HUES64 (cell line): Measurements from ENCODE around the gene PLA2G6.
A peak's percentile ranks its signal among the peaks of the same experiment; 100 is the strongest.
"Not testable (repeated sequence)": the region's sequence is repeated elsewhere in the genome, so short reads cannot be mapped to it uniquely, and the experiment has no call there.

Experiments used
- H3K27ac ChIP-seq: 2 replicates; pipeline ENCODE4 v1.7.0; 2013; ENCODE audit warnings: low read depth, low read length, inconsistent platforms
- H3K27me3 ChIP-seq: 2 replicates; pipeline ENCODE4 v1.6.1; 2013; ENCODE audit warnings: mild to moderate bottlenecking, low read length; ENCODE audit not compliant: insufficient read depth
- H3K36me3 ChIP-seq: 2 replicates; pipeline ENCODE4 v1.6.1; 2013; ENCODE audit warnings: mild to moderate bottlenecking, low read length; ENCODE audit not compliant: insufficient read depth
- H3K4me1 ChIP-seq: 2 replicates; pipeline ENCODE4 v1.6.1; 2013; ENCODE audit warnings: mild to moderate bottlenecking, low read length, moderate library complexity; ENCODE audit not compliant: insufficient read depth
- H3K4me3 ChIP-seq: 2 replicates; pipeline ENCODE4 v1.5.1; 2013; ENCODE audit warnings: mild to moderate bottlenecking, low read length, moderate library complexity
- H3K9ac ChIP-seq: 2 replicates; pipeline ENCODE4 v1.6.1; 2013; ENCODE audit warnings: mild to moderate bottlenecking, low read depth, low read length
- H3K9me3 ChIP-seq: 2 replicates; pipeline ENCODE4 v1.6.1; 2013; ENCODE audit warnings: low read depth, low read length; ENCODE audit not compliant: insufficient read depth
- WGBS: fragments of 150-250, 120-280 bp; methylation state at CpG from one replicate; pipeline ENCODE4 v1.1.7; 2013; ENCODE audit warnings: missing lambda C conversion rate; 5-methylcytosine and 5-hydroxymethylcytosine counted together

The PLA2G6 gene

DNA sequence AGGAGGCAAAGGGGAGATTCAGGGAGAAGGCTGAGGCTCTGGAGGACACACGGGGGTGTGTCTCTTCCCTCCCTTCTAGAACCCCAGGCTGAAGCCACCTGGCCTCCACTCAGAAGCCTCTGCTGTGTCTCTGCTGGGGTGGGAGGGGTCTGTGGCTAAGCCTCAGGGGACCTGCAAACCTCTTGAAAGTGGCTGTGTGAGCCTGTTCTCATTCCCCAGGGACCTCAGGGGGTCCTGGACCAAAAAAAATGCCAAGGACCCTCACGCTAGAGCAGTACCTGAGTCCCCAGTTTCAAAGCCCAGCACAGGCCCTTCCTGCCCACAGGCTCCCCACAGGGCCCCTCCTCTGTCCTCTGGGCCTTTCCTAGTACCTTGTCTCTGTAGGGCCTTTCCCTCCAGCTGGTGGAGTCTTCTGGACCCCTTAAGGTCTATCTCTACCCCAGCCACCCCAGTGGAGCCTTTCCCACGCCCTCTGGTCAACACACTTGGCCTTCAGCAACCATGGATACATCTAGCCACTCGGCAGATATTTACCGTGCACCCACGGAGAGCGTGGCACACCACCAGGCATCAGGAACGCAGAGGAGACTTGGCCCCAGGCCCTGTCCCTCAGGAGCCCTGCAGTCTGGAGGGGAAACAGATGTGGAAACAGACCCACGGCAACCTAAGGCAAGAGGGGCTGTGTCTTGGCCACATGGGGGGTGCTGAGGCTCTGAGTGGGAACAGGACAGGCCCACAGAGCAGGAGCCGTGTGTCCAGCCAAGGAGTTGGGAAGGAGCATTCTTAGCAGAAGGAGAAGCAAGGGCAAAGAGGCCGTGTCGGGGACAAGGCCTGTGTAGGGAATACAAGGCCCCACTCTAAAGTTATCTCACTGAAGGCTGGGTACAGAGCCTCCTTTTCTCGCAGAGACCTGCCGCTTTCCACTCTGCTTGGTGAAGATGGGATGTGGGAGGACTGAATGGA lies 18.5 kb downstream of the PLA2G6 start:
- Histone ChIP-seq H3K4me1 (no peaks in the 10 kb centered on the region), H3K4me3 (no peak overlapping the region), H3K27me3 (no peaks in the 10 kb centered on the region), H3K9me3 (no peaks in the 10 kb centered on the region), H3K36me3 (0 out of 2 replicates have a peak, but pooled peaks cover 3% of the 10 kb centered on the region), H3K27ac (no peak overlapping the region), H3K9ac (no peak overlapping the region)
- 91% methylated on average over 13 of the region's 14 CpGs for WGBS

DNA sequence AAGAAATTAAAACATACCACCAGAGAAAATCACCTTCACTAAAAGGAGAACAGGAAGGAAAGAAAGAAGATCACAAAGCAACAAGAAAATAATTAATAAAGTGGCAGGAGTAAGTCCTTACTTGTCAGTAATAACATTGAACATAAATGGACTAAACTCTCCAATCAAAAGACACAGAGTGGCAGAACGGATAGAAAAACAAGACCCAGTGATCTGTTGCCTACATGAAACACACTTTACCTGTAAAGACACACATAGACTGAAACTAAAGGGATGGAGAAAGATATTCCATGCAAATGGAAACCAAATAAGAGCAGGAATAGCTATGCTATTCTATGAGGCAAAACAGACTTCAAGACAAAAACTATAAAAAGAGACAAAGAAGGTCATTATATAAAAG lies 25.9 kb downstream of the PLA2G6 start:
- 100% methylated on average over 1 of the region's 1 CpG for WGBS
- H3K27ac ChIP-seq: no peak overlapping the region
- no peaks in the 10 kb centered on the region for H3K36me3 ChIP-seq
- no peak overlapping the region for H3K4me3 ChIP-seq
- H3K27me3 ChIP-seq: no peaks in the 10 kb centered on the region
- H3K4me1 ChIP-seq: 0 out of 2 replicates have a peak, but pooled peaks cover 6% of the 10 kb centered on the region
- H3K9me3 ChIP-seq: no peaks in the 10 kb centered on the region
- no peak overlapping the region for H3K9ac ChIP-seq

DNA sequence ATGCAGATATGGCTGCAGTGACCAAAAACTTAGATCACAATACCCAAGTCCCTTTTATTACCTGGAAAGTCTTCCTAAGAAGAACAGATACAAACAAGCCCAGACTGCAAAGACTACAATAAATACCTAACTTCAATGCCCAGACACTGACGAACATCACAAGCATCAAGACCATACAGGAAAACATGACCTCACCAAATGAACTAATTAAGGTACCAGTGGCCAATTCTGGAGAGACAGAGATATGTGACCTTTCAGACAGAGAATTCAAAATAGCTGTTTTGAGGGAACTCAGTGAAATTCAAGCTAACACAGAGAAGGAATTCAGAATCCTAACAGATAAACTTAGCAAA lies 27.1 kb downstream of the PLA2G6 start:
- H3K27ac ChIP-seq, H3K9me3 ChIP-seq, H3K9ac ChIP-seq, H3K36me3 ChIP-seq, H3K4me1 ChIP-seq, H3K27me3 ChIP-seq, H3K4me3 ChIP-seq: not testable (repeated sequence)
- 75% methylated on average over 1 of the region's 1 CpG for WGBS

DNA sequence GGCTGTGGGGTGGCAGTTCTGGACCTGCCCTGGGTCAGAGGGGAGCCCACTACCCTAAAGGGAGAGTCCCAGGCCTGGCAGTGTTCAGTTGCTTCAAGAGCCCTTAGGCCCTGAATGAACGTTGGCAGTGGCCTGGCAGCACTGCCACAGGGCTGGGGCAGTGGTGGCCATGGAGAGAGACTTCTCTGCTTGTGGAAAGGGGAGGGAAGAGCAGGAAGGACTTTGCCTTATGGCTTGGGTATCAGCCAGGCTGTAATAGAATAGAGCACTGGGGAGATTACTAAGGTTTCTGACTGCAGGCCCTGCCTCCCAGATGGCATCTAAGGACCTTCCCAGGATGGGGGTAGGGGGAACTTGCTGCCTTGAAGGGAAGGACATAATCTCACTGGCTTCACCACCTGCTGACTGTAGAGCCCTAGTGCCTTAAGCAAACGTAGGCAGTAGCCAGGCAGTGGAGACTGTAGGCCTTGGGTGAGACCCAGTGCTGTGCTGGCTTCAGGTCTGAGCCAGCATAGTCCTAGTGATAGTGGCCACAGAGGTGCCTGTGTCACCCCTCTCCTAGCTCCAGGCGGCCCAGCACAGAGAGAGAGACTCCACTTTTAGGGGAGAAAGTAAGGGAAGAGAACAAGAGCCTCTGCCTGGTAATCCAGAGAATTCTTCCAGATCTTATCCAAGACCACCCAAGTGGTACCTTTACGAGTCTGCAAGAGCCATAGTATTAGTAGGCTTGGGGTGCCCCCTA lies 27.6 kb downstream of the PLA2G6 start:
- Histone ChIP-seq H3K27ac (no peak overlapping the region), H3K27me3 (no peaks in the 10 kb centered on the region), H3K4me3 (no peak overlapping the region), H3K36me3 (no peaks in the 10 kb centered on the region), H3K9ac (no peak overlapping the region; the same call in 1 of the 2 replicates), H3K4me1 (0 out of 2 replicates have a peak, but pooled peaks cover 6% of the 10 kb centered on the region), H3K9me3 (no peaks in the 10 kb centered on the region)
- WGBS: 64% methylated on average over 4 of the region's 4 CpGs

DNA sequence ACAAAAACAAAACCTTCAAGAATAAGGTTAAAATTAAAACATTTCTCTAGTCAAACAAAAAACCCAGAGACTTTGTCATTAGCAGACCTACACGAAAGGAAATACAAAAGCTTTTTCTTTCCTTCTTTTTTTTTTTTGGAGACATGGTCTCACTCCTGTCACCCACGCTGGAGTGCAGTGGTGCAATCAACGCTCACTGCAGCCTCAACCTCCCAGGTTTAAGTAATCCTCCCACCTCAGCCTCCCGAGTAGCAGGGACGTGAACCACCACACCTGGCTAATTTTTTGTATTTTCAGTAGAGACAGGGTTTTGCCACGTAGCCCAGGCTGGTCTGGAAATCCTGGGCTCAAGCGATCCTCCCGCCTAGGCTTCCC lies 30.5 kb downstream of the PLA2G6 start:
- no peaks in the 10 kb centered on the region for H3K36me3 ChIP-seq
- WGBS: 93% methylated on average over 8 of the region's 8 CpGs
- H3K27me3 ChIP-seq: no peaks in the 10 kb centered on the region
- H3K4me3 ChIP-seq: no peak overlapping the region
- H3K27ac ChIP-seq: no peak overlapping the region
- no peaks in the 10 kb centered on the region for H3K9me3 ChIP-seq
- H3K9ac ChIP-seq: no peak overlapping the region
- H3K4me1 ChIP-seq: peaks cover 15% of the 10 kb centered on the region; the same call in 1 of the 2 replicates

GRCh38 chr22:38148245-38148644 lies 33.4 kb downstream of the PLA2G6 start:
- 81% methylated on average over 5 of the region's 5 CpGs for WGBS
- Histone ChIP-seq H3K4me1 (peaks cover 9% of the 10 kb centered on the region; the same call in 1 of the 2 replicates), H3K4me3 (no peak overlapping the region), H3K9me3 (no peaks in the 10 kb centered on the region), H3K27ac (no peak overlapping the region), H3K36me3 (no peaks in the 10 kb centered on the region), H3K27me3 (no peaks in the 10 kb centered on the region), H3K9ac (no peak overlapping the region)

DNA sequence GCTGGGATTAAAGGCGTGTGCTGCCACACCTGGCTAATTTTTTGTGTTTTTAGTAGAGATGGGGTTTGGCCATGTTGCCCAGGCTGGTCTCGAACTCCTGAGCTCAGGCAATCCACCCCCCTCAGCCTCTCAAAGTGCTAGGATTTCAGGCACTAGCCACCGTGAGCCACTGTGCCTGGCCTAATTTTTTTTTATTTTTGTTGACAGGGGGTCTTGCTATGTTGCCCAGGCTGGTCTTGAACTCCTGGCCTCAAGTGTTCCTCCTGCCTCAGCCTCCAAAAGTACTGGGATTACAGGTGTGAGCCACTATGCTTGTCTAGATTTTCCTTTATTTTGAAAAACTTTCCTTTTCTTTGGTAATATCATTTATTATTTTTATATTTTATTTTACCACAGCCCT lies 35.5 kb downstream of the PLA2G6 start:
- peak overlapping the region; percentile 11; the same call in 1 of the 2 replicates for H3K27ac ChIP-seq

GRCh38 chr22:38144025-38144405 lies 37.6 kb downstream of the PLA2G6 start:
- Histone ChIP-seq H3K36me3 (no peaks in the 10 kb centered on the region), H3K4me3 (no peak overlapping the region), H3K9me3 (no peaks in the 10 kb centered on the region), H3K4me1 (peaks cover 9% of the 10 kb centered on the region; the same call in 1 of the 2 replicates), H3K9ac (no peak overlapping the region), H3K27me3 (no peaks in the 10 kb centered on the region), H3K27ac (no peak overlapping the region)
- 93% methylated on average over 5 of the region's 5 CpGs for WGBS

More for the DNA sequence above, 35.5 kb downstream of the PLA2G6 start:
- H3K9ac ChIP-seq, H3K4me3 ChIP-seq, H3K9me3 ChIP-seq, H3K27me3 ChIP-seq, H3K4me1 ChIP-seq, H3K36me3 ChIP-seq: not testable (repeated sequence)
- 81% methylated on average over 3 of the region's 3 CpGs for WGBS

DNA sequence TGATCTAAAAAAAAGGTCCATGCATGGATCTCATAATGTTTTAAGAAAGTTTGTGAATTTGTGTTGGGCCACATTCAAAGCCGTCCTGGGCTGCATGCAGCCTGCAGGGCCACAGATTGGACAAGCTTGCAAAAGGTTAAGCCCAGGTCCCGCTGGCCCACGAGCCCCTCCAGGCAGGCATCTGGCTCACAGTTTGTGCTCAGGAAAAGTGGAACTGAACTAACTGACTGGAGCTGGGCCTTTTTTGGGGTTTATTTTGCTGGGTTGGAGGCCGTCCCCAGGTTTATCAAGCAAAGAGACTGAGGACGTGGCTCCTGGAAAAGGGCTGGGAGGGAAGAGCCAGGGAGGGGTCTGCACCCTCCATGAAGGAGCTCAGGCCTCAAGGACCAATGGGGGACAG lies 39.0 kb downstream of the PLA2G6 start:
- WGBS: 95% methylated on average over 5 of the region's 5 CpGs
- Histone ChIP-seq H3K27ac (no peak overlapping the region), H3K27me3 (no peaks in the 10 kb centered on the region), H3K4me3 (no peak overlapping the region), H3K36me3 (no peaks in the 10 kb centered on the region), H3K9me3 (no peaks in the 10 kb centered on the region), H3K4me1 (peaks cover 5% of the 10 kb centered on the region; the same call in 1 of the 2 replicates), H3K9ac (no peak overlapping the region)

GRCh38 chr22:38141217-38141973 lies 40.2 kb downstream of the PLA2G6 start:
- WGBS: 93% methylated on average over 16 of the region's 16 CpGs
- H3K4me3 ChIP-seq: no peak overlapping the region
- H3K9ac ChIP-seq: no peak overlapping the region
- no peaks in the 10 kb centered on the region for H3K4me1 ChIP-seq
- no peak overlapping the region for H3K27ac ChIP-seq
- no peaks in the 10 kb centered on the region for H3K27me3 ChIP-seq
- H3K9me3 ChIP-seq: no peaks in the 10 kb centered on the region
- H3K36me3 ChIP-seq: no peaks in the 10 kb centered on the region

DNA sequence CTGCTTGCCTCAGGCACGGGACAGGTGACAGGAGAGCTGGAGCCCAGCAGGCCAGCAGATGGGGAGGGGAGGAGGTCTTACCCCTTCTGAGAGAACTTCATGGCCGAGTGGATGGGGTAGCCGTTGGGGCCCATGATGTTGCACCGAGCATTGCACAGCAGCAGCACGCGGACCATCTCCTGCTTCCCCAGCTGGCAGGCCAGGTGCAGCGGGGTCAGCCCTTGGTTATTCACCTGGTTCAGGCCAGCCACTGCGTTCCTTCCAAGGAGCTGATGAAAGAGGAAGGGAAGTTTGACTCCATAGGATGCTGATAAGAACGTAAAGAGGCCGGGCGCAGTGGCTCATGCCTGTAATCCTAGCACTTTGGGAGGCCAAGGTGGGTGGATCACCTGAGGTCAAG lies 41.7 kb downstream of the PLA2G6 start:
- H3K9me3 ChIP-seq: no peaks in the 10 kb centered on the region
- H3K9ac ChIP-seq: no peak overlapping the region
- 96% methylated on average over 11 of the region's 11 CpGs for WGBS
- H3K27me3 ChIP-seq: no peaks in the 10 kb centered on the region
- no peaks in the 10 kb centered on the region for H3K4me1 ChIP-seq
- no peak overlapping the region for H3K4me3 ChIP-seq
- no peak overlapping the region for H3K27ac ChIP-seq
- no peaks in the 10 kb centered on the region for H3K36me3 ChIP-seq
